Fibroblast of lung (primary cell): ENCODE results near the gene SMAD3. TPM values are rescaled to one million over a fixed set of nuclear protein-coding genes. Genes with fewer than 3 reads are reported as not detected.

Experiments
- DNase-seq, 2 donors: peaks; one replicate each; pipeline versions ENCODE4 v3.0.0 to v3.0.0-alpha.2; 2010; ENCODE audit warnings: low read depth in 2 of 2
- H2AFZ ChIP-seq: 2 replicates; pipeline ENCODE4 v1.5.1; 2012; ENCODE audit warnings: low read length, control low read depth, inconsistent platforms
- H3K27ac ChIP-seq: 2 replicates; pipeline ENCODE4 v1.5.1; 2011; ENCODE audit warnings: low read length, control low read depth; ENCODE audit not compliant: insufficient read depth
- H3K27me3 ChIP-seq: 2 replicates; pipeline ENCODE4 v1.5.1; 2011; ENCODE audit warnings: mild to moderate bottlenecking, low read length; ENCODE audit not compliant: control insufficient read depth, insufficient read depth
- H3K36me3 ChIP-seq: 2 replicates; pipeline ENCODE4 v1.5.1; 2011; ENCODE audit warnings: low read length; ENCODE audit not compliant: control insufficient read depth, insufficient read depth
- H3K4me1 ChIP-seq: 2 replicates; pipeline ENCODE4 v1.5.1; 2011; ENCODE audit warnings: low read length; ENCODE audit not compliant: control insufficient read depth, insufficient read depth; ENCODE audit errors: extremely low read depth
- H3K4me2 ChIP-seq: 2 replicates; pipeline ENCODE4 v1.5.1; 2011; ENCODE audit warnings: low read length, control low read depth; ENCODE audit not compliant: insufficient read depth; ENCODE audit errors: extremely low read depth
- H3K4me3 ChIP-seq, 4 experiments: fragments of 200-600 bp in 1 of 4; sonication (generic) in 1 of 4; replicated peaks in 1 of 4; 2 replicates each; pipeline ENCODE4 v1.5.1; 2011 to 2016; ENCODE audit warnings: low read length in 4 of 4, low read depth in 3 of 4, mild to moderate bottlenecking in 3 of 4, control low read depth in 2 of 4, inconsistent platforms in 1 of 4, mixed read lengths in 1 of 4; ENCODE audit not compliant: insufficient read depth in 1 of 4; ENCODE audit errors: control extremely low read depth in 1 of 4
- H3K79me2 ChIP-seq: 2 replicates; pipeline ENCODE4 v1.5.1; 2012; ENCODE audit warnings: mild to moderate bottlenecking, low read length, inconsistent platforms; ENCODE audit not compliant: control insufficient read depth, insufficient read depth
- H3K9ac ChIP-seq: 2 replicates; pipeline ENCODE4 v1.5.1; 2011; ENCODE audit warnings: mild to moderate bottlenecking, low read length, control low read depth; ENCODE audit not compliant: insufficient read depth
- H3K9me3 ChIP-seq: 2 replicates; pipeline ENCODE4 v1.5.1; 2012; ENCODE audit warnings: low read depth, low read length; ENCODE audit not compliant: control insufficient read depth, insufficient read depth
- H4K20me1 ChIP-seq: 2 replicates; pipeline ENCODE4 v1.5.1; 2011; ENCODE audit warnings: low read length; ENCODE audit not compliant: control insufficient read depth, insufficient read depth; ENCODE audit errors: extremely low read depth
- CTCF ChIP-seq, 2 donors: IDR thresholded peaks in 1 of 2; conservative IDR thresholded peaks in 1 of 2; 1 replicate in 1 of 2; 2 replicates in 1 of 2; pipeline ENCODE4 v1.5.1; 2011 to 2012; ENCODE audit warnings: low read length in 2 of 2, control low read depth in 1 of 2, inconsistent platforms in 1 of 2, low read depth in 1 of 2, mild to moderate bottlenecking in 1 of 2
- EZH2 ChIP-seq: IDR thresholded peaks from 2 replicates; pipeline ENCODE4 v1.5.1; 2012; ENCODE audit warnings: low read length, control low read depth, mild to moderate bottlenecking; ENCODE audit errors: missing control alignments
- polyA plus RNA-seq, 2 donors: library from polyadenylated mRNA; depleted of rRNA in 1 of 2; stranded (reverse) in 1 of 2; unstranded in 1 of 2; fragments of >200 nt; gene quantifications; 2 replicates each; pipeline ENCODE4 v1.2.1, GENCODE V29; 2011 to 2012; ENCODE audit warnings: missing spikeins in 1 of 2
- total RNA-seq: library from RNA; depleted of rRNA; stranded (reverse); fragments of >200 nt; gene quantifications from 2 replicates; pipeline ENCODE4 v1.2.1, GENCODE V29; 2014

SMAD3 gene
- total and polyA plus RNA-seq, 2 donors (not counting 1 experiment from before 2014, with no cell fraction given): 69.9 to 173 TPM

GRCh38 chr15:67144609-67145311 lies 79.4 kb downstream of the SMAD3 start:
- Histone ChIP-seq H3K27ac (peak overlapping the region; percentile 96), H3K79me2 (peaks cover 96% of the 10 kb centered on the region), H3K4me2 (no peak overlapping the region), H4K20me1 (no peaks in the 10 kb centered on the region), H2AFZ (no peak overlapping the region), H3K27me3 (no peaks in the 10 kb centered on the region), H3K36me3 (peaks cover 4% of the 10 kb centered on the region), H3K9me3 (no peaks in the 10 kb centered on the region), H3K9ac (no peak overlapping the region), H3K4me1 (peaks cover 87% of the 10 kb centered on the region), H3K4me3 (no peak overlapping the region)
- peak; percentile 94 to 98 for DNase-seq
- TF ChIP-seq EZH2 (no peak), CTCF (conservative IDR thresholded peaks at IDR 0.05 in 1 of 2, IDR thresholded peaks at IDR 0.05 in 1 of 2; ENCODE audit: low read depth in 1 of 2, low read length in 2 of 2) (no peak)

- Histone ChIP-seq H4K20me1 (no peaks in the 10 kb centered on the region), H3K36me3 (peaks cover 4% of the 10 kb centered on the region), H3K9me3 (no peaks in the 10 kb centered on the region), H3K4me3 (no peak overlapping the region), H3K27me3 (no peaks in the 10 kb centered on the region), H3K4me1 (peaks cover 90% of the 10 kb centered on the region), H3K4me2 (peak overlapping the region; percentile 30), H3K9ac (no peak overlapping the region), H3K27ac (peak overlapping the region; percentile 96), H3K79me2 (peaks cover 93% of the 10 kb centered on the region), H2AFZ (no peak overlapping the region)
- DNase-seq: no peak
- TF ChIP-seq CTCF (conservative IDR thresholded peaks at IDR 0.05 in 1 of 2, IDR thresholded peaks at IDR 0.05 in 1 of 2; ENCODE audit: low read depth in 1 of 2, low read length in 2 of 2) (no peak), EZH2 (no peak)
Observed at GRCh38 chr15:67145312-67145610, 79.9 kb downstream of the SMAD3 start.

GRCh38 chr15:67145710-67146109 lies 80.3 kb downstream of the SMAD3 start:
- H3K4me1 ChIP-seq: peaks cover 86% of the 10 kb centered on the region
- no peak for DNase-seq
- H3K4me2 ChIP-seq: peak overlapping the region; percentile 30
- H3K79me2 ChIP-seq: peaks cover 89% of the 10 kb centered on the region
- H3K27me3 ChIP-seq: no peaks in the 10 kb centered on the region
- peak overlapping the region; percentile 96 for H3K27ac ChIP-seq
- no peak overlapping the region for H2AFZ ChIP-seq
- no peak overlapping the region for H3K4me3 ChIP-seq
- H3K9ac ChIP-seq: no peak overlapping the region
- TF ChIP-seq CTCF (conservative IDR thresholded peaks at IDR 0.05 in 1 of 2, IDR thresholded peaks at IDR 0.05 in 1 of 2; ENCODE audit: low read depth in 1 of 2, low read length in 2 of 2): no peak
- no peak for TF ChIP-seq EZH2
- H3K9me3 ChIP-seq: no peaks in the 10 kb centered on the region
- H4K20me1 ChIP-seq: no peaks in the 10 kb centered on the region
- peaks cover 4% of the 10 kb centered on the region for H3K36me3 ChIP-seq
